IPS DF 6.9 (cell line): Measurements from ENCODE around the gene ASCC1.

Source experiments
- DNase-seq: peaks from one replicate; pipeline ENCODE4 v3.0.0-alpha.2; 2013; ENCODE audit warnings: low read depth, low spot score
- H3K27ac ChIP-seq: one replicate; pipeline ENCODE4 v1.5.1; 2013; ENCODE audit warnings: low read length, control low read depth
- H3K27me3 ChIP-seq: 2 replicates; pipeline ENCODE4 v1.6.1; 2013; ENCODE audit warnings: mild to moderate bottlenecking, low read length; ENCODE audit not compliant: control insufficient read depth, insufficient read depth
- H3K36me3 ChIP-seq: 2 replicates; pipeline ENCODE4 v1.6.1; 2013; ENCODE audit warnings: low read length; ENCODE audit not compliant: control insufficient read depth, insufficient read depth
- H3K4me1 ChIP-seq: 2 replicates; pipeline ENCODE4 v1.6.1; 2013; ENCODE audit warnings: low read length; ENCODE audit not compliant: control insufficient read depth, insufficient read depth
- H3K4me3 ChIP-seq: 2 replicates; pipeline ENCODE4 v1.5.1; 2013; ENCODE audit warnings: mild to moderate bottlenecking, low read length
- H3K9me3 ChIP-seq: 2 replicates; pipeline ENCODE4 v1.6.1; 2013; ENCODE audit warnings: low read length, inconsistent platforms; ENCODE audit not compliant: control insufficient read depth, insufficient read depth
- WGBS: extraction: QIAGEN DNeasy Blood & Tissue Kit; methylation state at CpG from one replicate; pipeline ENCODE4 v1.1.7; 2013; ENCODE audit warnings: mixed read lengths, missing lambda C conversion rate; ENCODE audit not compliant: insufficient read length, insufficient coverage; 5-methylcytosine and 5-hydroxymethylcytosine counted together

The ASCC1 gene

GRCh38 chr10:72075376-72076115 lies 140.5 kb downstream of the ASCC1 start:
- H3K9me3 ChIP-seq = no peaks in the 10 kb centered on the region
- no peaks in the 10 kb centered on the region; the same call in 1 of the 2 replicates for H3K4me1 ChIP-seq
- H3K4me3 ChIP-seq = no peak overlapping the region
- no peaks in the 10 kb centered on the region for H3K36me3 ChIP-seq
- H3K27ac ChIP-seq = no peak overlapping the region
- no peak for DNase-seq
- WGBS = no CpG with 5 or more reads among the region's 12 CpGs
- H3K27me3 ChIP-seq = no peaks in the 10 kb centered on the region

GRCh38 chr10:72074574-72075375 lies 141.3 kb downstream of the ASCC1 start:
- no peaks in the 10 kb centered on the region for H3K36me3 ChIP-seq
- no peaks in the 10 kb centered on the region for H3K27me3 ChIP-seq
- H3K4me1 ChIP-seq = 0 out of 2 replicates have a peak, but pooled peaks cover 2% of the 10 kb centered on the region
- no CpG with 5 or more reads among the region's 18 CpGs for WGBS
- H3K4me3 ChIP-seq = no peak overlapping the region
- DNase-seq = no peak
- no peak overlapping the region for H3K27ac ChIP-seq
- H3K9me3 ChIP-seq = no peaks in the 10 kb centered on the region

- Histone ChIP-seq H3K36me3 (no peaks in the 10 kb centered on the region), H3K27ac (no peak overlapping the region), H3K27me3 (no peaks in the 10 kb centered on the region), H3K4me3 (no peak overlapping the region; the same call in 1 of the 2 replicates), H3K9me3 (no peaks in the 10 kb centered on the region), H3K4me1 (0 out of 2 replicates have a peak, but pooled peaks cover 2% of the 10 kb centered on the region)
- DNase-seq = no peak
- WGBS = no CpG with 5 or more reads among the region's 14 CpGs
These were observed 142.1 kb downstream of the ASCC1 start for GRCh38 chr10:72073708-72074573.

GRCh38 chr10:72072639-72073038 lies 143.4 kb downstream of the ASCC1 start:
- no peak for DNase-seq
- WGBS = no CpG with 5 or more reads among the region's 5 CpGs
- Histone ChIP-seq H3K27ac (no peak overlapping the region), H3K4me1 (0 out of 2 replicates have a peak, but pooled peaks cover 2% of the 10 kb centered on the region), H3K9me3 (no peaks in the 10 kb centered on the region), H3K27me3 (no peaks in the 10 kb centered on the region), H3K36me3 (no peaks in the 10 kb centered on the region), H3K4me3 (no peak overlapping the region)

GRCh38 chr10:72072046-72072445 lies 144.0 kb downstream of the ASCC1 start:
- Histone ChIP-seq H3K4me3 (no peak overlapping the region), H3K9me3 (no peaks in the 10 kb centered on the region), H3K27me3 (no peaks in the 10 kb centered on the region), H3K4me1 (0 out of 2 replicates have a peak, but pooled peaks cover 2% of the 10 kb centered on the region), H3K36me3 (no peaks in the 10 kb centered on the region), H3K27ac (no peak overlapping the region)
- DNase-seq = no peak
- no CpG with 5 or more reads among the region's 5 CpGs for WGBS

- DNase-seq = no peak
- no peaks in the 10 kb centered on the region for H3K36me3 ChIP-seq
These were observed 146.1 kb downstream of the ASCC1 start for GRCh38 chr10:72069751-72070526.

GRCh38 chr10:72068901-72069446 lies 147.1 kb downstream of the ASCC1 start:
- Histone ChIP-seq H3K27me3 (no peaks in the 10 kb centered on the region), H3K36me3 (no peaks in the 10 kb centered on the region), H3K4me1 (0 out of 2 replicates have a peak, but pooled peaks cover 2% of the 10 kb centered on the region), H3K27ac (no peak overlapping the region), H3K9me3 (no peaks in the 10 kb centered on the region), H3K4me3 (no peak overlapping the region)
- DNase-seq = no peak
- no CpG with 5 or more reads among the region's 12 CpGs for WGBS

More at GRCh38 chr10:72069751-72070526, 146.1 kb downstream of the ASCC1 start:
- no CpG with 5 or more reads among the region's 7 CpGs for WGBS
- Histone ChIP-seq H3K4me3 (no peak overlapping the region), H3K9me3 (no peaks in the 10 kb centered on the region), H3K27me3 (no peaks in the 10 kb centered on the region), H3K27ac (no peak overlapping the region), H3K4me1 (0 out of 2 replicates have a peak, but pooled peaks cover 2% of the 10 kb centered on the region)

- Histone ChIP-seq H3K36me3 (no peaks in the 10 kb centered on the region), H3K27ac (no peak overlapping the region), H3K4me1 (0 out of 2 replicates have a peak, but pooled peaks cover 2% of the 10 kb centered on the region), H3K27me3 (no peaks in the 10 kb centered on the region), H3K9me3 (no peaks in the 10 kb centered on the region), H3K4me3 (no peak overlapping the region)
- no CpG with 5 or more reads among the region's 11 CpGs for WGBS
- no peak for DNase-seq
These were observed 147.8 kb downstream of the ASCC1 start for GRCh38 chr10:72068126-72068765.

- Histone ChIP-seq H3K27me3 (no peaks in the 10 kb centered on the region), H3K4me1 (0 out of 2 replicates have a peak, but pooled peaks cover 2% of the 10 kb centered on the region), H3K27ac (no peak overlapping the region), H3K36me3 (no peaks in the 10 kb centered on the region), H3K9me3 (no peaks in the 10 kb centered on the region), H3K4me3 (no peak overlapping the region)
- no peak for DNase-seq
- no CpG with 5 or more reads among the region's 13 CpGs for WGBS
These were observed 148.5 kb downstream of the ASCC1 start for GRCh38 chr10:72067463-72068125.
